HK-2 (cell line): ENCODE measurements around the gene KPTN.
"Not testable (repeated sequence)": the region's sequence is repeated elsewhere in the genome, so short reads cannot be mapped to it uniquely, and the experiment has no call there.

Experiments used
- DNase-seq: peaks from one replicate; pipeline ENCODE4 v3.0.0-alpha.2; 2018; ENCODE audit not compliant: unreplicated experiment

KPTN gene

DNA sequence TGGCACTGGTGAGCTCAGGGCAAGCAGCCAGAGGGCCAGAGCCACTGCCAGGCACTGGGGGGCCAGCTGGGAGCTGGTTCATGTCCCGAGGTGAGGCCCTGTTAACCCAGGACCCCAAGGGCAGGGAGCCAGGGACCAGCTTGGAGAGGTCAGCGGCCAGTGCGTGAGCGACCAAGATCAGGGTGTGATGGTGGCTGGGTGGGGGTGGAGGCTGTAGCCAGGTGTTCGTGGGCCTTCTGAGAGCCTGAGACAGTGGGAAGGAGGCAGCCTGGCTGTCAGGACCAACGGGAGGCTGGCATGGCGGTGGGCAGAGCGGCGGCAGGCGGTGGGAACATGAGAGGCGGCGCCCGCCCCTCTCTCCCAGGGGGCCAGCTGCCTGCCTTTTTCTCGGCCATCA lies 8.1 kb upstream of the KPTN start:
- no peak for DNase-seq

DNA sequence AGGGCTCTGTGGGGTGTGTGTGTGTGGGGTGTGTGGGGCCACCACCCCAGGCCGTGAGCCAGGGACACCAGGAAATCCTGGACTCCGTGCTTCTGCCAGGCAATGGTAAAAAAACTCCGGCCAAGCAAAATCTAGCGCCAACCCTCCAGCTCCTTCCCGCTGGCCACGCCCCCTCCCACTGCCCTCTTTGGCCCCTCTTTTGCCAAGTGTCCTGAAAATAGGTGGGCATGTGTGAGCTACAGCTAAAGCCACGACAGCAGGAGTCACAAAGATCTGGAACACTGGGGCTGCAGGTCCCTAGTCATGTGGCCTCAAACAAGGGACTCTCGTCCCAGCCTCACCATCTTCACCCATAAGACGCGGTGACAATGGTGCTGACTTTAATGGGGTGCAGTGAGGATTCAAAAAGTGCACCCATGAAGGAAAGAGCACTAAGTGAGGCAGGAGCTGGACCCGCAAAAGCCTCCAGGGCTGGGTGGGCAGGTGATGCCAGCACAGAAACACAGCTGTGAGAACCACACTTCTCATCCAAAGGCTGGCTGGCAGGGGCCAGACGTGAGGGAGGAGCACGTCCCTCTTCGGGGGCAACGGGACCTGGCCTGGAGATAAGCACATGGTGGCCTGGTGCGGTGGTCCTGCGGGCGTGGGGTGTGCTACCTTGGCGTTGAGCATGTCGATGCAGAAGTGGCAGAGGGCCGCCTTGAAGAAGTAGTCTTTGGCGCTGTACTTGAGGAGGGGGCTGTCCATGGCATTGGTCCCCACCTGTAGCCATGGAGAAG lies 7.5 kb upstream of the KPTN start:
- DNase-seq, result no peak

DNA sequence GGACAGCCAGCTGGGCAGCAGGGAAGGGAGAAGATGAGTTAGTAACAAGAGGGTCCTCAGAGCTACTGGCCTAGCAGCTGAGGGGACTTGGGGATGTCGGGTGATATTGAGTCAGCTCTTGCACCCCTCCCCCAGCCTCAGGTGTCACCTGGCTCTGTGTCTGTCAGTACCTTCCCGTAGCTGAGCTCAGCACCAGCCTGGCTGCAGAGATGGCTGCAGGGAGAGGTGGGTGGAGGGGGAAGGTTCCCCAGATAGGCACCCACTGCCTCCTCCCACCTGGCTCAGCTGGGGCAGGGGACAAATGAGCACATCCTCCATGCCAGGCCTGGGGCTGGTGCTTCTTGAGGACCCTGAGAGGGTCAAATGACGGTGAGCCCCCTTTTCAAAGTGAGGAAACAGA lies 6.8 kb upstream of the KPTN start:
- no peak for DNase-seq

DNA sequence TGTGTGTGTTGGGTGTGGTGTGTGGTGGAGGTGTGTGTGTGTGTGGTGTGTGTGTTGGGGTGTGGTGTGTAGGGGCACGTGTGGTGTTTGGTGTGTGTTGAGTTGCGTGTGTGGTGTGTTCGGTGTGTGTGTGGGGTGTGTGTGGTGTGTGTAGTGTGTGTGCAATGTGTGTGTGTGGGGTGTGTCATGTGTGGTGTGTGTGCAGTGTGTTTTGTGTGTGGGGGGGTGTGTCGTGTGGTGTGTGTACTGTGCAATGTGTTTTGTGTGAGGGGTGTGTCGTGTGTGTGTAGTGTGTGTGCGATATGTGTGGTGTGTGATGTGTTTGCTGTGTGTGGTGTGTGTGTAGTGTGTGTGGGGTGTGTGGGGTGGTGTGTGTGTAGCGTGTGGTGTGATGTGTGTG lies 6.0 kb upstream of the KPTN start:
- no peak for DNase-seq

DNA sequence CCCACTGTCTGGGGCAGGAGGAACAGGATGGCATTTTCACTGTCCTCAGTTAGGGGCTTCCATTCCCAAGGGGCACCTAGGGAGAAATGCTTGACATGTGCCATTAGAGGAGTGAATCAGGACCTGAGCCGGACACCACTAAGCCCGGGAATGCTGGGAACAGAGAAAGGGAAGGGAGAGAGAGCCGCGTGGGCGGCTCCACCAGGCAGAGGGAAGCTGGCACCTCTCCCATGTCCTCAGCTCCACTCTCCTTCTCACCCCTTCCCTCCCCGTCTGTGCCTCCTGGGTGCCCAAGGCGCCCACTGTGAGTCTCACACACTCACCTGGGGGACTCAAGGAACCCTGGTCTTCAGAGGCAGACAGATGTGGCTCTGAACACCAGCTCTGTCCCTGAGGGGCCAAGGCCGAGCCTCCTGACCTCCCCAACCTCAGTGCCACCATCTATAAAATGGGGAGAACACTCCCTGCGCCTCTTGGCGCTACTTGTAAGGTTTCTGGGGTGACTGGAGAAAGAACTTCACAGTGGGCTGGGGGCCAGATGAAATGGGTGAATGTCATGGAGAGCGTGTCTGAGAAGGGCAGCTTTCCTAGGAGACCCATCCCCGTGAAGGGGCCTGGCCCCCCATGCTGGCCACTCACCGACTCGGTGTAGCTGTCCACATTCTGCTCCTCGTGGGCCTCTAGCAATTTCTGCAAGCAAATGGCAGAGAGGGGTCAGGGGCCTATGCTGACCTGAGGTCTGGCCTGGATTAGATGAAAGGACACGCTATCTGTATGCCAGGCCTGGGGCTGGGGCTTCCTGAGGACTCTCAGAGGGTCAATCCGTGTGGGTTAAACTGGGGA lies 5.3 kb upstream of the KPTN start:
- DNase-seq, result no peak

DNA sequence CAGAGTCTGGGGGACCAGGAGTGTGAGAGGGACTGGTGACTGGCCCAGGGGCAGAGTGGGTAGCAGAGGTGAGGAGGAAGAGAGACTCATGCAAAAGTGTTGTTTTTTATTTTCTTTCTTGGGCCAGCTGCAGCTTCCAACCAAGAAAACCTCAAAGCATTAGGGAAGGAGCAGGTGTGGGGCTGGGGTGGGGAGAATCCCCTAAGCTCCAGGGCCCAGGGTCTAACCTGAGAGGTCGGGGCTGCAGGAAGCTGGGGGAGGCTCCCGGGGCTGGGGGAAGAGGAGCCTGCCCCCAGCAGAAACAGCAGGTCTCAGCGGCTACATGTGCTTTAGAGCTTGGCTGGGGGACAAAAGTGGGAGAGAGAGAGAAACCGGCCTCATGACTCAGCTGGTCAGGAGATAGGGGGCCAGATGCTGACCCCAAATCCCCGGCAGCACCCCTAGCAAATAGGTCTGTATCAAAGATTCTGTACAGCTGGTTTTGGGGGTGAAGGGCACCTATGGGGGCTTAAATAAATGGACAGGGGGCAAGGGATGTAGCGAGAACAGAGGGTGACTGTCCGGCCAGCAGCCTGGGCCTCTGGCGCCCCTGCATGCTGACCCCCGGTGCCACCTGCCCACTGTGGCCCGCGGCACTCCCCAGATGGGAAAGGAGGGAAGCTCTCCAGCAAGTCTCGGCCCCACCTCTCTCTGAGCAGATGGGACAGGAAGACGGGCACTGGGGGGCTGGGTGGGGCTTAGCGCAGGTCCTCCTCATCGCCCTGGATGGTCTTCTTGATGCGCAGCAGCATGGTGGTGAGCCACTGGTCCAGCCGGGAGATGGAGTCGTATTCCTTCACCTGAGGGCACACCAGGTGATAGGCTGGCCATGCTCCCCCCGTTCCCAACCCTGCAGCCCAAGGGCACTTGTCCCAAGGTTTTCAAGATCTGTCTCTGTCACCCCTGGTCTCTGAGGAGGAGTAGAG lies 3.8 kb upstream of the KPTN start:
- no peak for DNase-seq

DNA sequence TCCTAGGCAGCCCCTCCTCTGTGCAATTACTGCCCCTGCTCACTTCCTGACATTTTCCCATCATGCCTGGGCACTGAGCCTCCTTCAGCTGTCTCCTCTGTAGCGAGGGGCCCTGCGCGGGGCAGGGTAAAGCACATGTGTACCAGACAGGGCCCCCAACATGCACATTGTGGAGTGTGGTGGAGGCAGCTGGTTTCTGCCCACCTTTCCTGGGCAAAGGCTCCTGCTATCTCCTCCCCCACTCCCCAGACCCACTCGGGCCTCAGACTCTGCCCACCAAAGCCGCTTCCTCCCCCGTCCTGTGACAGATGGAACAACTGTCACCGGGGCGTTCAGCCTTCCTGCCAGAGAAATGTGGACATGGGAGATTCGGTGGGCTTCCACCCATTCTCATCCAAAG lies 2.9 kb upstream of the KPTN start:
- DNase-seq, result no peak

DNA sequence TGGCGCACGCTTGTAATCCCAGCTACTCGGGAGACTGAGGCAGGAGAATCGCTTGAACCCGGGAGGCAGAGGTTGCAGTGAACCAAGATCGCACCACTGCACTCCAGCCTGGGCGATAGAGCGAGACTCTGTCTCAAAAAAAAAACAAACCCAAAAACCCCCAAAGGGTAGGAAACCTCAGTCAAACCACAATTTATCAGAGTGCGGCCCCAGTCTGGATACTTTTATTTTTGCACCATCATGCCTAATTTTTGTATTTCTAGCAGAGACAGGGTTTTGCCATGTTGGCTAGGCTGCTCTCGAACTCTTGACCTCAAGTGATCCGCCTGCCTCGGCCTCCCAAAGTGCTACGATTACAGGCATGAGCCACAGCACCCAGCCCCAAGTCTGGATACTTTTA lies 2.2 kb upstream of the KPTN start:
- not testable (repeated sequence) for DNase-seq

DNA sequence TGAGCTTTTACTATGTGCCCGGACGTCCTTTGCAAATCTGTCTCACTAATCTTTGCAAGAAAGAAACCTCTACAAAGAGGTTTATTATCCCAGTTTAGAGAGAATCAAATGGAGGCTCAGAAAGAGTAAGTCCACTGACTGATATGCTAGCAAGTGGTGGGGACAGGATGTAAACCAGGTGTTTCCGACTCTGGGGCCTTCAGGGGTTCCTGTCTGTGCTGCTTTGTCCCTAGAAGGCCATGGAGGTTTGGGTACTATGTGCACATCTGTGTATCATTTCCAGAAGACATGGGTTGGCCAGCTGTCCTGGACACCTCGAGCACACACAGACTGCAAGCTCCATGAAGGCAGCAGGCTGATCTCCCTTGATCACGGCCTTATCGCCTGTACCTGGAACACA lies 1.2 kb upstream of the KPTN start:
- no peak for DNase-seq

DNA sequence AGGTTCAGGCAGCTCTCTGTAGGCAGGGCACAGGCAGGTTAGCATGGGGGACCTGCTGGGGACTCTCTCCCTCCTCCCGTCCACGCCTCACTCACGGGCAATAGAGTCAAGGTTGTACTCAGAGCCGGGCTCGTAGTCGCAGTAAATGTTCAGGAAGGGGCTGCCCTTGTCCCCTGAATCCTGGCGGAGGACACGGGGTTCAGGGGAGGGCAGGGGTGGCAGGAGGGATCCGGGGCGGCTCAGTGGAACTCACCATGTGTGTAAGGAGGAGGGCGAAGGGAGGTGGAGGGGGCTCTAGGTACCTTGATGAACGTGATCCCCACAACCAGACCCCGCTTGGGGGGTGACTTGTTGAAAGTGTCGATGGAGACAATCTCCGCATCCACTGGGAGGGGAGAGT lies 819 bp downstream of the KPTN start:
- no peak for DNase-seq

DNA sequence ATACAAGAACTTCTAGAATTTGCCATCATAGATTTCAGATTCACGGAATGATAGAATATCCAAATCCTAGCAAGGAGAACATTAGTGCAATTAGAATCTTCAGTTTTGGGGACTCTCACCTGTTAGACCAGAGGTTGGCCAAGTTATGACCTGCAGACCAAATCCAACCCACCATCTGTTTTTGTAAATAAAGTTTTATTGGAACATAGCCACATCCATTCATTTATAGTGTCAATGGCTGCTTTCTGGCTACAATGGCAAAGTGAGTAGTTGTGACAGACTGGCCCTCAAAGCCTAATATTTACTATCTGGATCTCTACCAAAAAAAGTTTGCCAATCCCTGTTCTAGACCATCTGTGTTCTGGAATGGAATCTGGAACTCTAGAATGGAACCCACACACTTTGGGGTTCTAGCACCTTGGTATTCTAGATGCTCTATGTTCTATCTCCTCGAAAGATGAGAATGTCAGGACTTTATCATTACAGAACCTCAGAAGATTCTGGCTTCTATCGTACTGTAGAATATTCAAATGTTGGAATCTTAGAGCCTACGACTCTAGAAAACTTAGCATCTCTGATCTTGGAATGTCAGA lies 2.5 kb downstream of the KPTN start:
- DNase-seq, result no peak

DNA sequence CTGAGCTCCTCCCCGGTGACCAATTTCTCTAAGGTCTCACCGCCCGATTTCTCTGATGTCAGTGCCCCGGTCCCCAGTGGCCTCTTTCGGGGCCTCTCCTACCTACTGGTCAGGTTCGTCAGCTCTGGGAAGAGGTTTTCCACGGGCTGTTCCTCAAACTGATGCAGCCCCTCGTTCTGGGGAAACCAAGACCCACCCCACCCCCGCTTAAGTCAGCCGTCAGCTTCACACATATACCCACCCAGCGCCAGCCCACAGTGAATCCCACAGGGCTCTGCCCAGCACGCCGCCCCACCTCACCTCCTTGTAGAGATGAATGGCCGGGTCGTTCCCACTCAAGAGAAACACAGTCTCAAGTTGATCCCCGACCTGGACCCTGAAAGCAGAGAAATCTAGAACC lies 3.4 kb downstream of the KPTN start:
- DNase-seq, result no peak

DNA sequence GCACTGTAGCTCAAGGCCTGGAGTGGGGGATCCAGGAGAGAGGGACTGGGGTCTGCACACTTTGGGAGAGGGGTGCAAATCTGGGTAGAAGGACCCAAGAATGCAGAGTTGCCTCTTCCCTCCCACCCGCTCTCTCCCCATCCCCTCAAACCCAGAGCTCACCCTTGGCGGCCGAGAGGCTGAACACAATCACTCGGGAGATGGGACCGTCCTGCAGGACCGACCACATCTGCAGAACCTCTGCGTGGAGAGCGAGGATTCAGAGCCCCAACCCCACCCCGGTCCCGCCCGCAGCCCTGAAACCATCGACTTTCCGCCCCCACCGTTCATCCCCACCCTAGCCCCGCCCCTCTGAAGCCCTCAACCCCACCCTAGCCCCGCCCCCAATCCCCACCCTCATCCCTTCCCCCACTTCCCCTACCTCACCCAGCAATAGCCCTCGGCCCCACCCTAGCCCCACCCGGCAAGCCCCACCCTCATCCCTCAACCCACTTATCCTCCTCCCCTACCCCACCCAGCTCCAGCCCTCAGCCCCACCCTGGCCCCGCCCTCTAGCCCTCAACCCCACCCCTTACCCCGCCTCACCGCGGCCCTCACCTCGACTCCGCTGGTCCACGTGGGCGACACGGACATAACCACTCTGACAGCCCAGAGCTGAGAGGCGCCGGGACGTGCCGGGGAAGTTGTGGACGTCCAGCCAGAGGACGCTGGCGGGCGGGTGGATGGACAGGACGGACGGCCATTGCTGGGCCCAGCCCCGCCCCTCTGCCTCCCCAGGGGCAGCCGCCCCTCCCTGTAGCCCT lies 4.1 kb downstream of the KPTN start:
- DNase-seq, result no peak

DNA sequence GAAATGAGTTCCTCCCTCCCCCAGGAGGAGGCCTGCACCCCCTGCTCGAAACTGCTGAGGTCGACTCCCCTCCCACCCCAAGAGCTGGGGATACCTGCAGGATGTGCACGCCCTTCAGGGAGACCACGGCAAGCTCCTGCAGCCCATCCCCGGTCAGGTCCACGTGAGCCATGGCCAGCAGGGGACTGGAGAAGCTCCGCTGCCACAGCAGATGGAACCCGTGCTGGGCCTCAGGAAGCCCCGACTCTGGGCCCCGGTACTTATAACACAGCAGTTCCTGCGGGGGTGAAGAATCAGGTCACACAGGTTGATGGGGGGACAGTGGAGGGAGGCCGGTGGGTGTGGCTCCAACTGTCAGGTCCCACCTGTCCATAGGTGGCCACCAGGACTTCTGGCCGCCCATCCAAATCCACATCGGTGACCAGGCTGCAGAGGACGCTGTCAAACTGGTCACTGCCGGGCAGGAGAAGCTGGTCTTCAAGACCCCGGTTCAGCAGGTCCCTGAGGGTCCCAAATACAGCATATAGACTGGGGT lies 7.5 kb downstream of the KPTN start:
- no peak for DNase-seq

DNA sequence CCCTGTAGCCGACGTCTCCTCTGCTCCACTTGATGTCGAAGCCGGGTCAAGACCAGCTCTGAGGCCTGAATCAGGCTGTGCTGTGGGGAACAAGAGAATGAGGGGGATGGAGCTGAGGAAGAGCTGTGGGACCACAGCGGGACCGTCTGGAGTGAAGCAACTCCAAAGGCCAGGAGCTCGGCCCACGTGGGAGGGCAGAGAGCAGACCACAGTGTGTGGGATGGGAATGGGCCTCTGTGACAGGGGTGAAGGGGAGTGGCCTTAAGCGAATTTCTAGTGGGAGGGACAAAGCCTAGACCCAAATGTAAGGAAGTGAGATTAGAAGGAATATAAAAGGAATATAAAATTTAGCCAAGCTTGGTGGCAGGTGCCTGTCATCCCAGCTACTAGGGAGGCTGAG lies 8.6 kb downstream of the KPTN start:
- no peak for DNase-seq

DNA sequence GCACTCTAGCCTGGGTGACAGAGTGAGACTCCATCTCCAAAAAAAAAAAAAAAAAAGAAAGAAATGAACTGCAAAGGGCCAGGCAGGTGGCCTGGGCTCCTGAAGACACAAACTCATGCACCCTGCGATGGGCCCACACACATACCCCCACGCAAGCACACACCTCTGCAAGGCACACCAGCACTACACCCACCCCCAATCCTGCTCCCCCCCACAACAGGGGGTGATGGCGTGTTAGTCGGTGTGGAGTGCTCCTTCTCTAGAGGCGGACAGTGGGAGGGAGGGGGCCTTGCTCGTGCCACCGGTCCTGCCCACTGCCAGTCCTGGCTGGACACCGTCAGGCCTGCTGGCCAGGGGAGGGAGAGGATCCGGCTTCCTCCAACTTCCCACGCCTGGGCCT lies 10.7 kb downstream of the KPTN start:
- no peak for DNase-seq

DNA sequence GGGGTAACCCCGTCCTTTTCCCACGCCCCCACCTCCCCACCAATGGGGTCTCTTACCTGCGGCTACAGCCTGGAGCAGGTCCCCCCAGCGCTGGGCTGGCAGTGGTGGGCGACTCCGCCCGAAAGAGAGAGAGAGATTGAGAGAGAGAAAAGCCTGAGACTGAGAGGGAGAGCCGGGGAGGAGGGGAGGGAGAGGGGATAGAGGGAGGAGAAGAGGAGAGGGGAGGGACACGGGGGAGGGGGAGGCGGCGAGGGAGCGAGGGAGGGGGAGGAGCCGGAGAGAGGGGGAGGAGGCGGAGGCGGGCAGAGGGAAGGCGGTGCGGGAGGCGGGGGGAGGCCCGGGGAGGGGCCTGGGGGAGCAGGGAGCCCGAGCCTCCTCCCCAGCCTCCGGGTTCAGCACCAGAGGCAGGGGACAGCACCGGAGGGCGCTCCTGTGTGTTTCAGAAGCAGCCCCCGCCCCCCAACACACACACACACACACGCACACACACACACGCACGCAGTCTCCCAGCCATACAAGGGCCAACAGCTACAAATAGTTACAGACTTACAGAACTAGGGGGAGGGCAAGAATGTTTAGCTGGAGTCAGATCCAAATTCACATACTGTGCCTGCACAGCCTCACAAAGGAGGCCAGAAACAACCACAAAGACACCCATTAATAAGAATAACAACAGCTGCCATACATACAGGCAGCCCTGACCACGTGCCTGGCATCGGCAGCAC lies 12.1 kb downstream of the KPTN start, which contains the start of gene SLC8A2:
Gene SLC8A2, minus strand, starts transcription at position 161 of the 725 bp plus-strand sequence. CDS start 5,490 bp downstream, outside the sequence.
- DNase-seq, result peak; percentile 73

DNA sequence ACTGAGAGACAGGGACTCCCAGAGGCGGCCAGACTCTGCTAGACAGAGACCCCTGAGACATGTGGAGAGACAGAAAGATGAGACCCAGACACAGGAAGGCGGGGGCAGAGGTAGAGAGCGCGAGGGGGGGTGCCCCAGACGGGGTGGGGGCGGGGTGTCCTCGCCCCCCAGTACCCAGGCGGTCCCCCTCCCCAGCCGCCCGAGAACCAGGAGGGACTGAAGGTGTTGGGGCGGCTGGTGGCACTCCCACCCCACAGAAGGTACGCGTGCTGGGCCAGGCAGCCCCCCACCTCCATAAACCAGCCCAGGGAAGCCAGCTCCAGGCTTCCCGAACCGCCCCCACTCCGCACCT lies 12.7 kb downstream of the KPTN start:
- no peak for DNase-seq

DNA sequence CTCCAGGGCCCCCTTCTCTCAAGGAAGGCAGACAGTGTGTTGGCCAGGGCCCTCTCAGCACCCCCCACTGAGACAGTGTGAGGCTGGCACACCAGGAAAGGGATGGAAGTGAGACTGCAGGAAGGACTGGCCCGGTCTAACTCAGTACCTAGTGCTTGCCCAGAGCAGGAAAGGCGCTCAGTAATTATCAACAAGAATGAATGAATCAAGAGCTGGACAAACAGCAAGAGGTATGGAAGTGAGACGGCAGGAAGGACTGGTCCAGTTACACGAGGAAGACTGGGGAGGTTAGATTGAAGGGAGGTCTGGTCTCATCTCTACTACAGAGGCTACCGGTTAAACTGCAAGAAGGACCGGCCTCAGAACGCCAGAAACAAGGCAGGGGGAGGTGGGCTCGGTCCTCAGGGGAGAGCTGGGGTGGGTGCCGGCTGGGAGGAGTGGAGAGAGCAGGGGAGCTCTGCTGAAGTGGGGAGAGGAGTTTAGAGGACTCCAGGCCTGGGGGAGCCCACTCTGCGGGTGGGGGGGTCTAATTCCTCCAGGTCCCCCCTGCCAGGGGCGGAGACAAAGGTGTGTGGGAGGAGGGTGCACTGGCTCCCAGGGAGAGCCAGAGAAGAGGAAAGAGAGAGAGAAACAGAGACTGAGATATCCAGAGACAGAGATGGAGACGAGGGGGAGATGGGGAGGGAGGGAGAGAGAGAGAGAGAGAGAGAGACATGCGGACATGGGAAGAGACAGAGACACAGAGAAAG lies 13.4 kb downstream of the KPTN start:
- no peak for DNase-seq
